ENCODE measurements around the gene OR4C13.
"Not testable (repeated sequence)": the region's sequence is repeated elsewhere in the genome, so short reads cannot be mapped to it uniquely, and the experiment has no call there.

Gene OR4C13

GRCh38 chr11:49952091-49952490 lies at the start of gene OR4C13:
Gene OR4C13, plus strand, starts transcription at chr11:49952391. Its CDS starts 32 bp downstream, at chr11:49952423.
- no peak for DNase-seq

GRCh38 chr11:49911516-49911915 lies 40.7 kb upstream of the OR4C13 start:
- DNase-seq: not testable (repeated sequence)

GRCh38 chr11:49948701-49949100 lies 3.5 kb upstream of the OR4C13 start:
- not testable (repeated sequence) for DNase-seq

- DNase-seq: not testable (repeated sequence)
Observed at GRCh38 chr11:49973439-49973838, 21.2 kb downstream of the OR4C13 start.

GRCh38 chr11:49982435-49982834 lies 30.2 kb downstream of the OR4C13 start, which contains the start of gene OR4C12:
Gene OR4C12, minus strand, starts transcription at chr11:49982535. Its CDS starts 34 bp downstream, at chr11:49982501.
- DNase-seq: not testable (repeated sequence)

- DNase-seq: no peak
Observed at GRCh38 chr11:49995565-49995964, 43.4 kb downstream of the OR4C13 start.

All from right forelimb (tissue), 1 donor.